H9 (cell line): Measurements from ENCODE around the gene DCUN1D5. TPM values are rescaled to one million over a fixed set of nuclear protein-coding genes. Genes with fewer than 3 reads are reported as not detected.

ENCODE experiments used
- DNase-seq: peaks from one replicate; pipeline ENCODE4 v3.0.0-alpha.2; 2017
- H2AFZ ChIP-seq: one replicate; pipeline ENCODE4 v1.6.1; 2013; ENCODE audit warnings: mild to moderate bottlenecking, low read length, control low read depth, moderate library complexity
- H2AK5ac ChIP-seq: 2 replicates; pipeline ENCODE4 v1.6.1; 2013; ENCODE audit warnings: low read length, control low read depth, mixed read lengths; ENCODE audit not compliant: insufficient read length
- H2BK120ac ChIP-seq: one replicate; pipeline ENCODE4 v1.6.1; 2013; ENCODE audit warnings: low read depth, mild to moderate bottlenecking, low read length, control low read depth, inconsistent platforms; ENCODE audit not compliant: poor library complexity, severe bottlenecking
- H2BK12ac ChIP-seq: 2 replicates; pipeline ENCODE4 v1.6.1; 2013; ENCODE audit warnings: low read length, control low read depth, mixed read lengths, low read depth; ENCODE audit not compliant: insufficient read length
- H2BK15ac ChIP-seq: 2 replicates; pipeline ENCODE4 v1.6.1; 2013; ENCODE audit warnings: low read depth, low read length, control low read depth
- H2BK20ac ChIP-seq: one replicate; pipeline ENCODE4 v1.6.1; 2013; ENCODE audit warnings: low read depth, mild to moderate bottlenecking, low read length, control low read depth, inconsistent platforms; ENCODE audit not compliant: poor library complexity, severe bottlenecking
- H2BK5ac ChIP-seq: 2 replicates; pipeline ENCODE4 v1.6.1; 2013; ENCODE audit warnings: low read length, control low read depth, mixed read lengths; ENCODE audit not compliant: insufficient read length
- H3K14ac ChIP-seq: 2 replicates; pipeline ENCODE4 v1.6.1; 2013; ENCODE audit warnings: low read length, control low read depth; ENCODE audit not compliant: insufficient read depth
- H3K18ac ChIP-seq: 2 replicates; pipeline ENCODE4 v1.6.1; 2013; ENCODE audit warnings: low read depth, mild to moderate bottlenecking, mixed read lengths, low read length, control low read depth; ENCODE audit not compliant: insufficient read length
- H3K23ac ChIP-seq: 2 replicates; pipeline ENCODE4 v1.6.1; 2013; ENCODE audit warnings: low read length, control low read depth, mixed read lengths, low read depth; ENCODE audit not compliant: insufficient read length
- H3K23me2 ChIP-seq: 2 replicates; pipeline ENCODE4 v1.6.1; 2013; ENCODE audit warnings: low read depth, mild to moderate bottlenecking, mixed read lengths, low read length, control low read depth; ENCODE audit not compliant: insufficient read length, poor library complexity, severe bottlenecking
- H3K27ac ChIP-seq: 2 replicates; pipeline ENCODE4 v1.5.1; 2013; ENCODE audit warnings: low read length, control low read depth, mixed read lengths, low read depth; ENCODE audit not compliant: insufficient read length
- H3K27me3 ChIP-seq: 2 replicates; pipeline ENCODE4 v1.6.1; 2013; ENCODE audit warnings: low read length, control low read depth, inconsistent platforms; ENCODE audit not compliant: insufficient read depth
- H3K4ac ChIP-seq: 2 replicates; pipeline ENCODE4 v1.6.1; 2013; ENCODE audit warnings: low read depth, mild to moderate bottlenecking, control low read depth, inconsistent platforms, low read length, moderate library complexity
- H3K4me1 ChIP-seq: 2 replicates; pipeline ENCODE4 v1.6.1; 2013; ENCODE audit warnings: low read length, control low read depth, inconsistent platforms; ENCODE audit not compliant: insufficient read depth
- H3K4me2 ChIP-seq: 2 replicates; pipeline ENCODE4 v1.6.1; 2013; ENCODE audit warnings: low read length, control low read depth, mixed read lengths; ENCODE audit not compliant: insufficient read length, insufficient read depth
- H3K56ac ChIP-seq: 2 replicates; pipeline ENCODE4 v1.6.1; 2013; ENCODE audit warnings: low read depth, mild to moderate bottlenecking, mixed read lengths, low read length, control low read depth; ENCODE audit not compliant: insufficient read length
- H3K79me1 ChIP-seq: 2 replicates; pipeline ENCODE4 v1.6.1; 2013; ENCODE audit warnings: low read depth, mild to moderate bottlenecking, moderate library complexity, low read length, control low read depth, inconsistent platforms; ENCODE audit not compliant: insufficient read depth, poor library complexity, severe bottlenecking
- H3K79me2 ChIP-seq: 2 replicates; pipeline ENCODE4 v1.6.1; 2013; ENCODE audit warnings: low read length, control low read depth, inconsistent platforms; ENCODE audit not compliant: insufficient read depth
- H3K9ac ChIP-seq: 2 replicates; pipeline ENCODE4 v1.6.1; 2013; ENCODE audit warnings: low read length, control low read depth, mixed read lengths; ENCODE audit not compliant: insufficient read length; ENCODE audit errors: extremely low read depth
- H3K9me3 ChIP-seq: one replicate; pipeline ENCODE4 v1.6.1; 2013; ENCODE audit warnings: low read depth, low read length, inconsistent platforms; ENCODE audit not compliant: control insufficient read depth
- H3T11ph ChIP-seq: one replicate; pipeline ENCODE4 v1.6.1; 2013; ENCODE audit warnings: mild to moderate bottlenecking, low read length, control low read depth, inconsistent platforms
- H4K20me1 ChIP-seq: one replicate; pipeline ENCODE4 v1.6.1; 2013; ENCODE audit not compliant: control insufficient read depth, insufficient read length, insufficient read depth
- H4K5ac ChIP-seq: 2 replicates; pipeline ENCODE4 v1.6.1; 2013; ENCODE audit warnings: low read depth, mild to moderate bottlenecking, mixed read lengths, low read length, control low read depth; ENCODE audit not compliant: insufficient read length
- H4K8ac ChIP-seq: replicated peaks from 2 replicates; pipeline ENCODE4 v1.6.1; 2013; ENCODE audit warnings: low read length, control low read depth, mixed read lengths, low read depth; ENCODE audit not compliant: insufficient read length
- H4K91ac ChIP-seq: 2 replicates; pipeline ENCODE4 v1.6.1; 2013; ENCODE audit warnings: low read depth, mild to moderate bottlenecking, moderate library complexity, mixed read lengths, low read length, control low read depth; ENCODE audit not compliant: insufficient read length
- H3K27ac Mint-ChIP-seq, 3 experiments: 2 replicates in 2 of 3; 3 replicates in 1 of 3; pipeline ENCODE4 v1.8.0; 2020 to 2021; ENCODE audit warnings: mixed read lengths in 3 of 3, mild to moderate bottlenecking in 1 of 3, moderate library complexity in 1 of 3
- H3K27me3 Mint-ChIP-seq: 2 replicates; pipeline ENCODE4 v1.8.0; 2021; ENCODE audit warnings: low read depth, mild to moderate bottlenecking, moderate library complexity, mixed read lengths
- H3K36me3 Mint-ChIP-seq, 3 experiments: 2 replicates in 2 of 3; 3 replicates in 1 of 3; pipeline ENCODE4 v1.8.0; 2020 to 2021; ENCODE audit warnings: low read depth in 3 of 3, mixed read lengths in 3 of 3; ENCODE audit not compliant: insufficient read depth in 1 of 3
- H3K4me1 Mint-ChIP-seq, 2 experiments: 2 replicates each; pipeline ENCODE4 v1.8.0; 2020; ENCODE audit warnings: mixed read lengths in 2 of 2
- H3K4me3 Mint-ChIP-seq, 2 experiments: 2 replicates in 1 of 2; 3 replicates in 1 of 2; pipeline ENCODE4 v1.8.0; 2020 to 2021; ENCODE audit warnings: mild to moderate bottlenecking in 2 of 2, mixed read lengths in 2 of 2, moderate library complexity in 1 of 2
- H3K9me3 Mint-ChIP-seq, 2 experiments: 2 replicates in 1 of 2; 3 replicates in 1 of 2; pipeline ENCODE4 v1.8.0; 2020; ENCODE audit warnings: mild to moderate bottlenecking in 2 of 2, mixed read lengths in 2 of 2, moderate library complexity in 1 of 2
- total RNA-seq: library from RNA; stranded (reverse); gene quantifications from 2 replicates; pipeline ENCODE4 v1.2.1, GENCODE V29; 2021
- TF ChIP-seq, protein P1 (sequence below): fragments of 200-600 bp; sonication (generic); conservative IDR thresholded peaks from 3 replicates; pipeline ENCODE4 v1.8.0; 2021; ENCODE audit warnings: antibody characterized with exemption, mild to moderate bottlenecking

DCUN1D5 gene
- total RNA-seq, 1 experiment from 2014 or later = 86.7 TPM

DNA sequence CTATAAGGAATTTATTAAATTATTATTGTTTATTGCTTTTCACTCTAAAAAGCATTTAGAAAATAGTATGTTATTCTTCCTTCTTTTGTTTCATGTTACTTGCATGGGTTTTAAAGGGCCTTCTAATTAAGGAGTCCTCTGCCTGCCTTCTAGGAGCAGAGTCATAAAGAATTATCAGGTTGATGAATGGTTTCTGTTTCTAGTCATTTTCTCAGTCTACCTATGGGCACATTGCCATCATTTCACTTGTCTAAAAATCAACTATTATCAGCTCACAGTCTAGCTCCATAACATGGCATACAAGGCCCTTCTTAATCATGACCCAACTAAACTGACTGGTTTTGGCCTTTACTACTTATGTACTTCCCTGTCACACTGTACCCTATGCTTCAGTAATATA, 33.5 kb upstream of the DCUN1D5 start:
- no peak overlapping the region for H3K4me3 Mint-ChIP-seq
- H2BK12ac ChIP-seq = no peak overlapping the region
- no peaks in the 10 kb centered on the region for H3K27me3 Mint-ChIP-seq
- no peak overlapping the region for H2BK120ac ChIP-seq
- H3K18ac ChIP-seq = no peak overlapping the region
- H2BK5ac ChIP-seq = no peak overlapping the region
- no peak overlapping the region for H2BK20ac ChIP-seq
- H4K5ac ChIP-seq = no peak overlapping the region
- H2AK5ac ChIP-seq = no peak overlapping the region
- TF ChIP-seq, protein P1, sequence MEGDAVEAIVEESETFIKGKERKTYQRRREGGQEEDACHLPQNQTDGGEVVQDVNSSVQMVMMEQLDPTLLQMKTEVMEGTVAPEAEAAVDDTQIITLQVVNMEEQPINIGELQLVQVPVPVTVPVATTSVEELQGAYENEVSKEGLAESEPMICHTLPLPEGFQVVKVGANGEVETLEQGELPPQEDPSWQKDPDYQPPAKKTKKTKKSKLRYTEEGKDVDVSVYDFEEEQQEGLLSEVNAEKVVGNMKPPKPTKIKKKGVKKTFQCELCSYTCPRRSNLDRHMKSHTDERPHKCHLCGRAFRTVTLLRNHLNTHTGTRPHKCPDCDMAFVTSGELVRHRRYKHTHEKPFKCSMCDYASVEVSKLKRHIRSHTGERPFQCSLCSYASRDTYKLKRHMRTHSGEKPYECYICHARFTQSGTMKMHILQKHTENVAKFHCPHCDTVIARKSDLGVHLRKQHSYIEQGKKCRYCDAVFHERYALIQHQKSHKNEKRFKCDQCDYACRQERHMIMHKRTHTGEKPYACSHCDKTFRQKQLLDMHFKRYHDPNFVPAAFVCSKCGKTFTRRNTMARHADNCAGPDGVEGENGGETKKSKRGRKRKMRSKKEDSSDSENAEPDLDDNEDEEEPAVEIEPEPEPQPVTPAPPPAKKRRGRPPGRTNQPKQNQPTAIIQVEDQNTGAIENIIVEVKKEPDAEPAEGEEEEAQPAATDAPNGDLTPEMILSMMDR = no peak
- no peak overlapping the region for H3K4ac ChIP-seq
- H3K9ac ChIP-seq = no peak overlapping the region
- no peak overlapping the region for H4K8ac ChIP-seq
- no peaks in the 10 kb centered on the region for H3K79me1 ChIP-seq
- H3K4me2 ChIP-seq = no peak overlapping the region
- H4K20me1 ChIP-seq = no peaks in the 10 kb centered on the region
- no peak overlapping the region for H3K27ac ChIP-seq
- no peak overlapping the region for H3K56ac ChIP-seq
- no peaks in the 10 kb centered on the region for H3K4me1 ChIP-seq
- no peaks in the 10 kb centered on the region for H3K9me3 Mint-ChIP-seq
- H3K23me2 ChIP-seq = no peaks in the 10 kb centered on the region
- DNase-seq = no peak
- no peak overlapping the region for H4K91ac ChIP-seq
- H3K14ac ChIP-seq = no peak overlapping the region
- H3K9me3 ChIP-seq = no peaks in the 10 kb centered on the region
- no peak overlapping the region for H3T11ph ChIP-seq
- H3K36me3 Mint-ChIP-seq = peaks cover 0 to 14% (median 5%) of the 10 kb centered on the region in 3 experiments; a peak in 4 of 7 replicates
- no peak overlapping the region for H2AFZ ChIP-seq
- H3K27me3 ChIP-seq = no peaks in the 10 kb centered on the region
- no peak overlapping the region for H3K27ac Mint-ChIP-seq
- no peaks in the 10 kb centered on the region for H3K4me1 Mint-ChIP-seq
- no peak overlapping the region for H3K23ac ChIP-seq
- H2BK15ac ChIP-seq = no peak overlapping the region
- no peaks in the 10 kb centered on the region for H3K79me2 ChIP-seq
